Measurements from ENCODE around the gene ATP8A2.
"Not testable (repeated sequence)": the region's sequence is repeated elsewhere in the genome, so short reads cannot be mapped to it uniquely, and the experiment has no call there.

Gene ATP8A2

GRCh38 chr13:25783076-25783475 lies 411.3 kb downstream of the ATP8A2 start:
- Histone ChIP-seq H3K4me1 (ENCODE audit: control insufficient read depth in 5 of 5, insufficient read depth in 5 of 5, low read length in 5 of 5) (no peaks in the 10 kb centered on the region), H3K9me3 (ENCODE audit: control insufficient read depth in 5 of 5, low read length in 5 of 5) (no peaks in the 10 kb centered on the region), H3K36me3 (ENCODE audit: control insufficient read depth in 5 of 5, insufficient read depth in 5 of 5, low read length in 5 of 5) (no peaks in the 10 kb centered on the region), H3K27me3 (ENCODE audit: control insufficient read depth in 5 of 5, insufficient read depth in 4 of 5, low read length in 5 of 5) (no peaks in the 10 kb centered on the region), H3K27ac (ENCODE audit: low read depth, low read length) (no peak overlapping the region), H3K9ac (ENCODE audit: low read length in 5 of 5) (no peak overlapping the region), H3K4me3 (ENCODE audit: low read depth in 1 of 5, low read length in 5 of 5) (no peak overlapping the region)

DNA sequence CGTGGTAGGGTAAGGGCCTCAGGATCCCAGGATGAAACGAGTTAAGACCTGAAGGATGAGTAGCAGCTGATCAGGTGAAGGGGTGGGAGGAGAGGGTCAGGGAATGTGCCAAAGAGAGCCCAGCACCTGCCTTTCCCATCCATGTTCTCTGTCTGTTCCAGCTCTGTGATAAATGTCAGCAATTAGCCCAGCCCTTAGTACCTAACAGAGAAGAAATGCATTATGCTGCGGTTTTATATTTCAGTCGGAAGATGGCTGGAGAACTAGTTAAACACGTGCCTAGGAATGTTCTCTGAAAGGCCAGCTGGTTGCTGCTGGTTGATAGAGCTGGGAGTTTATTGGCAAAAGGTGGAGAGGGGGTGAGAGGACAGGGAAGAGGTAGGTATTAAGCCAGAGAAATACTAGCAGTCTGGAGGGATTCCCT lies 411.8 kb downstream of the ATP8A2 start:
- Histone ChIP-seq H3K4me1 (ENCODE audit: control insufficient read depth in 5 of 5, insufficient read depth in 5 of 5, low read length in 5 of 5) (no peaks in the 10 kb centered on the region), H3K9me3 (ENCODE audit: control insufficient read depth in 5 of 5, low read length in 5 of 5) (no peaks in the 10 kb centered on the region), H3K36me3 (ENCODE audit: control insufficient read depth in 5 of 5, insufficient read depth in 5 of 5, low read length in 5 of 5) (no peaks in the 10 kb centered on the region), H3K27ac (ENCODE audit: low read depth, low read length) (no peak overlapping the region), H3K9ac (ENCODE audit: low read length in 5 of 5) (no peak overlapping the region), H3K4me3 (ENCODE audit: low read depth in 1 of 5, low read length in 5 of 5) (no peak overlapping the region), H3K27me3 (ENCODE audit: control insufficient read depth in 5 of 5, insufficient read depth in 4 of 5, low read length in 5 of 5) (no peaks in the 10 kb centered on the region)

- Histone ChIP-seq H3K4me1 (ENCODE audit: control insufficient read depth in 5 of 5, insufficient read depth in 5 of 5, low read length in 5 of 5) (no peaks in the 10 kb centered on the region), H3K9me3 (ENCODE audit: control insufficient read depth in 5 of 5, low read length in 5 of 5) (no peaks in the 10 kb centered on the region)
These were observed 412.3 kb downstream of the ATP8A2 start for GRCh38 chr13:25784119-25784518.

DNA sequence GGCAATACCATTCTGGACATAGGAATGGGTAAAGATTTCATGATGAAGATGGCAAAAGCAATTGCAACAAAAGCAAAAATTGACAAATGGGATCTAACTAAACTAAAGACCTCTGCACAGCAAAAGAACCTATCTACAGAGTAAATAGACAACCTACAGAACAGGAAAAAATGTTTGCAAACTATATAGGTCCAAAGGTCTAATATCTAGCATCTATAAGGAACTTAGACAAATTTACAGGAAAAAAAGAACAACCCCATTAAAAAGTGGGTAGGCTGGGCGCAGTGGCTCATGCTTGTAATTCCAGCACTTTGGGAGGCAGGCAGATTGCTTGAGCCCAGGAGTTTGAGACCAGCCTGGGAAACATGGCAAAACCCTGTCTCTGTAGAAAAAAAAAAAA lies 418.4 kb downstream of the ATP8A2 start:
- not testable (repeated sequence) for H3K4me1 ChIP-seq (ENCODE audit: control insufficient read depth in 5 of 5, insufficient read depth in 5 of 5, low read length in 5 of 5); H3K9ac ChIP-seq (ENCODE audit: low read length in 5 of 5); H3K27ac ChIP-seq (ENCODE audit: low read depth, low read length); H3K27me3 ChIP-seq (ENCODE audit: control insufficient read depth in 5 of 5, insufficient read depth in 4 of 5, low read length in 5 of 5); H3K9me3 ChIP-seq (ENCODE audit: control insufficient read depth in 5 of 5, low read length in 5 of 5); H3K4me3 ChIP-seq (ENCODE audit: low read depth in 1 of 5, low read length in 5 of 5); H3K36me3 ChIP-seq (ENCODE audit: control insufficient read depth in 5 of 5, insufficient read depth in 5 of 5, low read length in 5 of 5)

More at GRCh38 chr13:25784119-25784518, 412.3 kb downstream of the ATP8A2 start:
- no peak overlapping the region for H3K4me3 ChIP-seq (ENCODE audit: low read depth in 1 of 5, low read length in 5 of 5)
- H3K27me3 ChIP-seq (ENCODE audit: control insufficient read depth in 5 of 5, insufficient read depth in 4 of 5, low read length in 5 of 5), result no peaks in the 10 kb centered on the region
- no peak overlapping the region for H3K27ac ChIP-seq (ENCODE audit: low read depth, low read length)
- H3K9ac ChIP-seq (ENCODE audit: low read length in 5 of 5), result no peak overlapping the region
- H3K36me3 ChIP-seq (ENCODE audit: control insufficient read depth in 5 of 5, insufficient read depth in 5 of 5, low read length in 5 of 5), result no peaks in the 10 kb centered on the region

DNA sequence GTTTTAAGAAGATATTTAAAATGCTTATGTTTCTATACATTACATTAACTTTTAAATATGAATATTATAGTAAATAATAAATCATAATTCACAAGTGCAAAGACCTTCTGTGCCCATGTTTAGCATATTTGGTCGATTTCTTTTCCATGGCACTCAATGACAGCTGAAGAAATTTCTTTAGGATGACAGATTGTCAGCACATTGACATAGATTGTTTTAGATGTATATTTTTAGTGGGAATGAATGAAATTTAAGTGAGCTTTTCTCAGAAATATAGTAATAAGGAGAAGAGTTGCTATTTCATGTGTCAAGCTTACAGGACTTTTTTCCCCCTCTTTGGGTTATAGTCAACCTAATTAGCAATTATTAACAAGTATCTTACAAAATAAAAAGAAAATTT lies 423.5 kb downstream of the ATP8A2 start:
- Histone ChIP-seq H3K36me3 (ENCODE audit: control insufficient read depth in 5 of 5, insufficient read depth in 5 of 5, low read length in 5 of 5) (no peaks in the 10 kb centered on the region), H3K4me1 (ENCODE audit: control insufficient read depth in 5 of 5, insufficient read depth in 5 of 5, low read length in 5 of 5) (no peaks in the 10 kb centered on the region), H3K27me3 (ENCODE audit: control insufficient read depth in 5 of 5, insufficient read depth in 4 of 5, low read length in 5 of 5) (no peaks in the 10 kb centered on the region), H3K27ac (ENCODE audit: low read depth, low read length) (no peak overlapping the region), H3K9me3 (ENCODE audit: control insufficient read depth in 5 of 5, low read length in 5 of 5) (no peaks in the 10 kb centered on the region), H3K4me3 (ENCODE audit: low read depth in 1 of 5, low read length in 5 of 5) (no peak overlapping the region), H3K9ac (ENCODE audit: low read length in 5 of 5) (no peak overlapping the region)

DNA sequence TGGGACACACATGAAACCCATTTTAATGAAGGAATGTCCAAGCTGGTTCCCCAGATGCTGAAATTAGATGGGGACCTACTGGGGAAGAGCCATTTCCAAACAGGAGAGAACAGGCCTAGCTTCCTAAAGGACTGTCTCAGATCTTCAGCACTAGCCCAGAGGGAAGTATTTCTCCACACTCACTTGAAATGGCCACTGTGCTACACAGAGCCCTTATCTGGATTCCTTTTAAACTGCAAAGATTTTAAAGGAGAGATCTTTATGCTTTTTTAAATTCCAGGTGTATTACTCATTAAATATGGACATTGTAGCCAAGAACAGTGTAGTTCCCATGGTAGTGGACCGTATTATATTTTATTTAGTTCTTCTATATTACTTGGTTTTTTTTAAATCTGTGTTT lies 424.7 kb downstream of the ATP8A2 start:
- no peaks in the 10 kb centered on the region for H3K36me3 ChIP-seq (ENCODE audit: control insufficient read depth in 5 of 5, insufficient read depth in 5 of 5, low read length in 5 of 5)
- H3K4me1 ChIP-seq (ENCODE audit: control insufficient read depth in 5 of 5, insufficient read depth in 5 of 5, low read length in 5 of 5), result no peaks in the 10 kb centered on the region
- H3K9me3 ChIP-seq (ENCODE audit: control insufficient read depth in 5 of 5, low read length in 5 of 5), result no peaks in the 10 kb centered on the region
- H3K27me3 ChIP-seq (ENCODE audit: control insufficient read depth in 5 of 5, insufficient read depth in 4 of 5, low read length in 5 of 5), result peaks cover 0 to 4% (median 0%) of the 10 kb centered on the region in 5 donors
- no peak overlapping the region for H3K9ac ChIP-seq (ENCODE audit: low read length in 5 of 5)
- H3K4me3 ChIP-seq (ENCODE audit: low read depth in 1 of 5, low read length in 5 of 5), result no peak overlapping the region
- H3K27ac ChIP-seq (ENCODE audit: low read depth, low read length), result no peak overlapping the region

- Histone ChIP-seq H3K4me1 (ENCODE audit: control insufficient read depth in 5 of 5, insufficient read depth in 5 of 5, low read length in 5 of 5) (no peaks in the 10 kb centered on the region), H3K9me3 (ENCODE audit: control insufficient read depth in 5 of 5, low read length in 5 of 5) (no peaks in the 10 kb centered on the region), H3K36me3 (ENCODE audit: control insufficient read depth in 5 of 5, insufficient read depth in 5 of 5, low read length in 5 of 5) (no peaks in the 10 kb centered on the region), H3K27me3 (ENCODE audit: control insufficient read depth in 5 of 5, insufficient read depth in 4 of 5, low read length in 5 of 5) (peaks cover 0 to 4% (median 0%) of the 10 kb centered on the region in 5 donors), H3K9ac (ENCODE audit: low read length in 5 of 5) (no peak overlapping the region), H3K27ac (ENCODE audit: low read depth, low read length) (no peak overlapping the region), H3K4me3 (ENCODE audit: low read depth in 1 of 5, low read length in 5 of 5) (no peak overlapping the region)
These were observed 427.2 kb downstream of the ATP8A2 start for GRCh38 chr13:25798998-25799397.

- H3K4me3 ChIP-seq (ENCODE audit: low read depth in 1 of 5, low read length in 5 of 5), result no peak overlapping the region
- H3K4me1 ChIP-seq (ENCODE audit: control insufficient read depth in 5 of 5, insufficient read depth in 5 of 5, low read length in 5 of 5), result no peaks in the 10 kb centered on the region
- H3K27me3 ChIP-seq (ENCODE audit: control insufficient read depth in 5 of 5, insufficient read depth in 4 of 5, low read length in 5 of 5), result peaks cover 0 to 4% (median 0%) of the 10 kb centered on the region in 5 donors
- no peak overlapping the region for H3K27ac ChIP-seq (ENCODE audit: low read depth, low read length)
- H3K9me3 ChIP-seq (ENCODE audit: control insufficient read depth in 5 of 5, low read length in 5 of 5), result no peaks in the 10 kb centered on the region
- no peak overlapping the region for H3K9ac ChIP-seq (ENCODE audit: low read length in 5 of 5)
- no peaks in the 10 kb centered on the region for H3K36me3 ChIP-seq (ENCODE audit: control insufficient read depth in 5 of 5, insufficient read depth in 5 of 5, low read length in 5 of 5)
These were observed 428.7 kb downstream of the ATP8A2 start for GRCh38 chr13:25800523-25800922.

GRCh38 chr13:25802579-25802978 lies 430.8 kb downstream of the ATP8A2 start:
- Histone ChIP-seq H3K27ac (ENCODE audit: low read depth, low read length) (no peak overlapping the region), H3K9me3 (ENCODE audit: control insufficient read depth in 5 of 5, low read length in 5 of 5) (no peaks in the 10 kb centered on the region), H3K36me3 (ENCODE audit: control insufficient read depth in 5 of 5, insufficient read depth in 5 of 5, low read length in 5 of 5) (no peaks in the 10 kb centered on the region), H3K4me1 (ENCODE audit: control insufficient read depth in 5 of 5, insufficient read depth in 5 of 5, low read length in 5 of 5) (no peaks in the 10 kb centered on the region), H3K4me3 (ENCODE audit: low read depth in 1 of 5, low read length in 5 of 5) (no peak overlapping the region), H3K27me3 (ENCODE audit: control insufficient read depth in 5 of 5, insufficient read depth in 4 of 5, low read length in 5 of 5) (peaks cover 0 to 4% (median 0%) of the 10 kb centered on the region in 5 donors), H3K9ac (ENCODE audit: low read length in 5 of 5) (no peak overlapping the region)

DNA sequence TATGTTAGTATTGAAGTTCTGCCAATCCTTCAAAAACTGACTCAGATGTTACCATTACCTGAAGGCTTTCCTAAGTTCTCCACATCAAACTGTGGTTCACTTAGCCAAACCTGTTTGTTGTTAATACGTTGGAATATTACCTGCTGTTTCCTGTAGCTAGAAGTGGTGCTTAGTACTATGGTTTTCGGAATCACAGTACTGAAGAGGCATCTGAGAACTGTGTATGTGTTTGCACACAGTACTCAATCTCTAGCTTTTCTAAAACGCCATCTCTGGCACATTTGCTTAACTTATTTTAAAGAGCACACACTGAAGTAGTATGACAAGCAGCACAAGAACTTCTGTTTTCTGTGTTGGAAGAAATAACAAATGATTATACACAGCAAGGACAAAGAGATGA lies 431.9 kb downstream of the ATP8A2 start:
- no peak overlapping the region for H3K27ac ChIP-seq (ENCODE audit: low read depth, low read length)
- no peaks in the 10 kb centered on the region for H3K4me1 ChIP-seq (ENCODE audit: control insufficient read depth in 5 of 5, insufficient read depth in 5 of 5, low read length in 5 of 5)
- H3K27me3 ChIP-seq (ENCODE audit: control insufficient read depth in 5 of 5, insufficient read depth in 4 of 5, low read length in 5 of 5), result peaks cover 0 to 4% (median 0%) of the 10 kb centered on the region in 5 donors
- H3K36me3 ChIP-seq (ENCODE audit: control insufficient read depth in 5 of 5, insufficient read depth in 5 of 5, low read length in 5 of 5), result no peaks in the 10 kb centered on the region
- no peak overlapping the region for H3K9ac ChIP-seq (ENCODE audit: low read length in 5 of 5)
- H3K9me3 ChIP-seq (ENCODE audit: control insufficient read depth in 5 of 5, low read length in 5 of 5), result no peaks in the 10 kb centered on the region
- H3K4me3 ChIP-seq (ENCODE audit: low read depth in 1 of 5, low read length in 5 of 5), result no peak overlapping the region
